SH-SY5Y (cell line): Measurements from ENCODE around the gene PXYLP1.

ENCODE experiments used
- GATA2 ChIP-seq: IDR thresholded peaks from 2 replicates; pipeline ENCODE4 v1.6.1; 2011; ENCODE audit warnings: mild to moderate bottlenecking, low read depth, low read length
- GATA3 ChIP-seq: IDR thresholded peaks from 2 replicates; pipeline ENCODE4 v1.6.1; 2011; ENCODE audit warnings: low read depth, mild to moderate bottlenecking, low read length, moderate library complexity

Gene PXYLP1

DNA sequence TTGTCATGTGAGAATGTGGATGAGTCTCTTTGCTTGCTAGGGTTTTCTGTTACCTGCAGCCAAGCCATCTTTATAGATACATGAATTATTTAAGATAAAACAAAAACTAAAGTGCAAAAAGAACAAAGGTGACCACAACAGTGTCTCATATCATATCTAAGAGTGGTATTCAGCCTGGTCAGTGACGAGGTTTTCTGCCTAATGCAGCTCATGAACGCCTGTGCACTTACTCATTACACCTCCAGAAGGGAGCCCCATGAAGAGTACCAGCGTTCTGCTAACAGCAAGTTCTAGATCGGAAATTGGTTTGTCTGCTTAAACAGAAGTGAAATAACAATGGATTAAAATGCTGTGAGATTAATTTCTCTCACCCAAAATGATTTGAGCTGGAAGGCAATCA is 19.2 kb downstream of the PXYLP1 start:
- TF ChIP-seq GATA3 (no peak), GATA2 (no peak)

DNA sequence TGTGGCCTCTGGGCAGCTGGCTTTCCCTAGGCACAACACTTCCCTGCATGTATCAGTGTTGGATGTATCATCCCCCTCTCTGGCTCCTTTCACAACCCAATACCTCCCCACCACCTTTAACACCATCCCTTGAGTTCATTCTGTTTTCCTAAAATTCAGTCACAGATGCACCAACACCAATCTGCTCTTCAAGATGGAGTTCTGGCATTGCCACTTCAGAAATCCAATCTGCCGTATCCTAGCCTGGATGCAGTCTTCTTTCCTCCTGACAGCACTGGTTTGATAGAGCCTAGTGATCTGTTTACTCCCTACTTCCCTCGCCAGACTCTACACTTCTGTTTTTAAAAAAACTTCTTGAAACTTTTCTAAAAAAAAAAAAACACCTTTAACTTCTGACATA is 21.7 kb downstream of the PXYLP1 start:
- TF ChIP-seq GATA3 = no peak

DNA sequence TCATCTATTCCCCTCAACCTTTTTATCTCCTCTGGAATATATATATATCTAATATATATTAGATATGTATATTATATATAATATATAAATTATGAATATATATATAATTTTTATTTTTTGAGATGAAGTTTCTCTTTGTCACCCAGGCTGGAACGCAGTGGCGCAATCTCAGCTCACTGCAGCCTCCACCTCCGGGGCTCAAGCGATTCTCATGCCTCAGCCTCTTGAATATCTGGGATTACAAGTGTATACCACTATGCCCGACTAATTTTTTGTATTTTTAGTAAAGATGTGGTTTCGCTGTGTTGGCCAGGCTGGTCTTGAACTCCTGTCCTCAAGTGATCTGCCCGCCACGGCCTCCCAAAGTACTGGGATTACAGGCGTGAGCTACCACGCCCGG is 22.2 kb downstream of the PXYLP1 start:
- TF ChIP-seq GATA2 = no peak
- no peak for TF ChIP-seq GATA3

GRCh38 chr3:141255137-141255845 is 23.7 kb downstream of the PXYLP1 start:
- TF ChIP-seq GATA2 (no peak), GATA3 (no peak)

- TF ChIP-seq GATA2 (no peak), GATA3 (no peak)
These were observed 24.2 kb downstream of the PXYLP1 start for GRCh38 chr3:141255846-141256261.

DNA sequence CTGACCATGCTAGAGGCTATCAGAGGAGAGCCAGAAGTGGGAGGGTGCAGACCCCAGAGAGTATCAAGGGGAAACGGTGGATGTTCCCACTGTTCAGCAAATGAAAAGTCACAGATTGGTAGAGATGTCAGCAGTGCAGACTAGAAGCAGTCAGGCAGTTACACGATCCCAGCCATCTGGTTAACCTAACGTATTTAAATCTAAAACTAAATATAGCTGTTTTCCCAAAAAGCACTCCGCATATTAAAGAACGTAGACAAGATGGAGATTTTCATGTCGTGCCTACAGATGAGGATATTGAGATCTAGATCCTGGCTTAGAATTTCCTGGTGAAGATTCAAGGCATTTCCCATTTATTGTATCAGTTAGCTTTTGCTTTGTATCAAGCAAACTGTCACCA is 25.2 kb downstream of the PXYLP1 start:
- TF ChIP-seq GATA3 (no peak), GATA2 (no peak)

DNA sequence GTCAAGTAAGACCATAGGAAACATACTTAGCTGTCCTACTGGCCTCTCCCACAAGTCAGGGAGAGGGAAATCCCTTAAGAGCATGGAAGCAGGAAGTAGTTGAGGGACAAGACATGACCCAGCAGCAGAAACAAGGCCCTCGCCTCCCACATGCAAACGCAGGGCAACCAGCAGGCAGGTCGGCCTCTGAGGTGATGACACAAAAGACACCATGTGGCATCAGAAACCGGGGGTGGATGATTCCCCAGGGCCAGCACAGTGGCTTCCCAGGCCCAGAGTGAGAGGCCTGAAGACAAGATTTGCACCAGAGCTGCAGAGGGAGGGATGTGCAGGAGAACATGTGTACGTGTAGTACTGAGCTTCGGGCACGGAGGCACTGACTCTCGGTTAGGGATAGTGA is 26.3 kb downstream of the PXYLP1 start:
- no peak for TF ChIP-seq GATA3
- no peak for TF ChIP-seq GATA2

DNA sequence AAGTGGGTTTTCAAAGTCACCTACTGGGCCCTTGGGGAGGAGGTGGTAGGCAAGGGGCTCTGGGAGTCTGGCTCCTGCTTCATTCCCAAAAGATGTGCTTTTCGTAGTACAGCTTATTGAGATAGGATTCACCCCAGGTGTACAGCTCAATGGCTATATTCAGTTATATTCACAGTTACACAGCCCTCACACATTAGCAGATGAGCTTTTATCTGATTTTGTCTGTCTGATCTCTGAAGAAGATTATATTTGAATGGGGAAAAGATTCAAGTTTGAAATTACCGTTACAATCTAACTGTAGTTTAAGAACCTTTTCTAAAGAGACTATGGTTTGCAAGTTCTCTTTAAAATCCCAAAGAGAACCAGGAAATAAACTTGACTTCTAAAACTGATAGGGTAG is 27.3 kb downstream of the PXYLP1 start:
- TF ChIP-seq GATA3 (no peak), GATA2 (no peak)

DNA sequence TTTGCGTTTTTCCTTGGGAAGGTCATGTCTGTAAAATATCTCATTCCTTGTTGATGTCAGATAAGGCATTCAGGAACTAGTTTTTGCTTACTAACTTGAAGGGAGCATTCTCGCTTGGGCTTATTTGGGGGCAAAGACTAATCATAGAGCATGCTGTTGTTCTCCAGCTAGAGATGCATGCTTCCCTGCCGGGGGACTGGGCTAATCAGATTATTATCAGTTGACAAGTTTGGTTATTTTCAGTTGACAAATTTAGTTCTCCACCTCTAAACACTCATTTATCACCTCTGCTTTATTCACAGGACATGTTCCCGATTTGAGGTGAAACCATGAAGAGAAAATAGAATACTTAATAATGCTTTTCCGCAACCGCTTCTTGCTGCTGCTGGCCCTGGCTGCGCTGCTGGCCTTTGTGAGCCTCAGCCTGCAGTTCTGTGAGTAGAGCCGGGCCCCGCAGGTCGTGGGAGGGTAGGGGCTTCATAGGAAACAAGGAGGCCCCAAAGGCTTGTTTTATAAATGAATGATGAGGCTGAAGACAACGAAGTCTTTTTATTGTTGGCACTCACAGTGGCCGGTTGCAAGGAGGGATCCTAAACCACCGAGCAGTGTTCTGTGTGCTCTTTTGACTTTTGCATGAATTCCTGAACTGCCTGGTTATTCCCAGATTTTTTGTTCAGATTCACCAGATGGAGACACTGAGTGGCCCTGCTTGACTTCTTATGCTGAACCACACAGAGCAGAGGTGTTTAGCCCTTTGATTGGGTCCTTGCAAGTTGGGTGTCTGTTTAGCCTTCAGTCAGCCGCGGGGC is 28.4 kb downstream of the PXYLP1 start:
- TF ChIP-seq GATA3 (no peak), GATA2 (no peak)

DNA sequence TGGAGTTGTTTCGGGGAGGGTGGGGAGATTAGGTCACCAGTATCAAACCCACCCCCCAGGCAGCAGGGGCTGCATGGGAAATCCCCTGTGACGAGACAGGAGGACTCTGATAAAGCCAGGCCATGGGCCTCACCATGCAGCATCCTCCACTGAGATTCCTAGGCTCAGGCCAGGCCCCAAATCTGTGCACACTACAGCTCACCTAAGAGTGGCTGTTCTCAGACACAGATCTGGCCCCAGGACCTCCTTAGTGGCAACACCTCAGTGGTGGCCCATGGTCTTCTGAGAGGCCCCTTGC is 29.0 kb downstream of the PXYLP1 start:
- TF ChIP-seq GATA3 (no peak), GATA2 (no peak)

- TF ChIP-seq GATA2 (no peak), GATA3 (no peak)
These were observed 30.1 kb downstream of the PXYLP1 start for GRCh38 chr3:141261472-141262307.

DNA sequence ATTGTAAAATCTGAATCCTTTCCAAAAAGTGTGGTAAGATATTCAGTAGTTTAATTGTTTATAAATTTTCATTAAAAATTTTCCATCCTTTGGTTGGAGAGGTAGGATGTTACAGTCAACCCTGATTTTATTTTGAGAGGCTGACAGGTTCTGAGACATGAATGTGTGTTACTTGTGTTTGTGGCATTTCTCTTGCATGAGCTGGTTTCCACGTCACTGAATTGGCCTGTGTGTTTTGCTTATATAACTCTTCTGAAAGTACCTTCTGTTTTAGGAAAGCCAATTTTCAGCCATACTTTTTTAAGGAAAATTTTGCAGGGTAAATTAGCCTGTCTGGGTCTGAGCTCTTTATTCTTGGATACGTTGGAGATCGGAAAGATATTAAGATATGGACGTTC is 30.7 kb downstream of the PXYLP1 start:
- TF ChIP-seq GATA2 (no peak), GATA3 (no peak)

DNA sequence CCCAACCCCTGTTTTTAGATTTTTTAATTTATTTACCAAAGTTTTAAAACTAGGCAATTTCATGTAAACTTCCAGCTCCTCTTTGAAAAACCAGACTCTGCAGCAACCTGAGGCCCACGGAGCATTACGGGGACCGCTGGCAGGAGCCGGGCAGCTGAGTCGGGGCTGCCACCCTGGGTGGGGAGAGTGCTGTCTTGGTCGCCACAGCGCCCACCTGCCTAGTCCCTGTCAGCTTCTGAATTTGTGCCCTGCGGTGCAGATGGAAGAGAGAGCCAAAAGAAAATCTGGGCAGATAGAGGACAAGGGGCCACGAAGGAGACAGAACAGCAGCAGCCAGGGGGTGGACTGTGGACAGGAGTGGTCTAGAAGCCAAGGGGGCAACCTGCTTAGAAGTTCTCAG is 34.6 kb downstream of the PXYLP1 start:
- no peak for TF ChIP-seq GATA3
- TF ChIP-seq GATA2 = no peak

- TF ChIP-seq GATA2 = no peak
- no peak for TF ChIP-seq GATA3
These were observed 35.4 kb downstream of the PXYLP1 start for GRCh38 chr3:141266797-141267555.

DNA sequence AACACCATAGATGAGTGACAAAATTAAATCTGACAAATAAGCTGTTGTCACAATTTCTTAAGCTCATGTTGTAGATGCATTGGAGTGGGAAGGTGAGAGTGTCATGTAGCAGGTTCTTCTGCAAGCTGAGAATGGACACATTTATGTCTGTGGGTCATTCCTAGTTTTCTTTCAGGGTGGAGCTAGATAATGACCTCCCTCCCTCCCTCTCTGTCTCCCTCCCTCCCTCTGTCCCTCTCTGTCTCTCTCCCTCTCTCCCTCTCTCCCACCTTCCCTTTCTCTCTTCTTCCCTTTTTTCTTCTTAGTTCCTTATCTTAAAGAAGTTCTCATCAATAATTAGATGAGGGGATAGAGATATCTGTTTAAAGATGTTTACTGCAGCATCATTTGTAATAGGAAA is 36.0 kb downstream of the PXYLP1 start:
- TF ChIP-seq GATA3 (no peak), GATA2 (no peak)
